Mucosa of descending colon (tissue), 3 donors: ENCODE data around the gene HDDC3. TPM values are rescaled to one million over a fixed set of nuclear protein-coding genes. Genes with fewer than 3 reads are reported as not detected.

Experiments
- ATAC-seq: fragments of 200-7000 bp; cut with Tn5 transposase; one replicate; pipeline ENCODE4 v1.9.1; 2020; ENCODE audit warnings: mild to moderate bottlenecking, moderate library complexity
- DNase-seq, 3 donors: peaks; one replicate each; pipeline ENCODE4 v3.0.0-alpha.2; 2020
- H3K36me3 ChIP-seq: fragments of 200-600 bp; one replicate; pipeline ENCODE4 v1.8.0; 2021; ENCODE audit warnings: low read depth, mild to moderate bottlenecking
- H3K4me1 ChIP-seq: fragments of 200-600 bp; one replicate; pipeline ENCODE4 v1.8.0; 2021; ENCODE audit warnings: low read depth, mild to moderate bottlenecking
- H3K4me3 ChIP-seq: fragments of 200-600 bp; one replicate; pipeline ENCODE4 v1.8.0; 2021; ENCODE audit warnings: mild to moderate bottlenecking
- H3K9me3 ChIP-seq: fragments of 200-600 bp; one replicate; pipeline ENCODE4 v1.8.0; 2021; ENCODE audit warnings: mild to moderate bottlenecking
- intact Hi-C, 2 donors: fragments of 100-400 bp; cut with DNase I in 1 of 2; cut with micrococcal nuclease in 1 of 2; formaldehyde crosslinking; loops; one replicate each; pipeline versions ENCODE4 v1.11.0 to v1.11.1; 2022; cut with DNase I, micrococcal nuclease
- total RNA-seq, 3 donors: library from RNA; stranded (reverse); fragmentation: NEBNext Ultra II Directional in 2 of 3; extraction: Animal tissue kit (Norgen Biotek cat#: 25700) in 2 of 3; gene quantifications; one replicate each; pipeline versions ENCODE4 v1.2.1 to v1.2.4, GENCODE V29; 2021 to 2023
- TF ChIP-seq, protein P1 (sequence below): fragments of 200-600 bp; IDR thresholded peaks from one replicate; pipeline ENCODE4 v1.8.0; 2022; ENCODE audit warnings: antibody characterized with exemption, mild to moderate bottlenecking
- donor health status: DM: no; HTN: no; CAD: no; lungs with moderate emphysema.
- donor health status: DM: no; HTN: no; CAD: no.
- donor health status: DM: no; HTN: yes; CAD: no.

The HDDC3 gene
- total RNA-seq, 3 donors from 2014 or later, result 10.7 to 23.4 (median 15.4) TPM

DNA sequence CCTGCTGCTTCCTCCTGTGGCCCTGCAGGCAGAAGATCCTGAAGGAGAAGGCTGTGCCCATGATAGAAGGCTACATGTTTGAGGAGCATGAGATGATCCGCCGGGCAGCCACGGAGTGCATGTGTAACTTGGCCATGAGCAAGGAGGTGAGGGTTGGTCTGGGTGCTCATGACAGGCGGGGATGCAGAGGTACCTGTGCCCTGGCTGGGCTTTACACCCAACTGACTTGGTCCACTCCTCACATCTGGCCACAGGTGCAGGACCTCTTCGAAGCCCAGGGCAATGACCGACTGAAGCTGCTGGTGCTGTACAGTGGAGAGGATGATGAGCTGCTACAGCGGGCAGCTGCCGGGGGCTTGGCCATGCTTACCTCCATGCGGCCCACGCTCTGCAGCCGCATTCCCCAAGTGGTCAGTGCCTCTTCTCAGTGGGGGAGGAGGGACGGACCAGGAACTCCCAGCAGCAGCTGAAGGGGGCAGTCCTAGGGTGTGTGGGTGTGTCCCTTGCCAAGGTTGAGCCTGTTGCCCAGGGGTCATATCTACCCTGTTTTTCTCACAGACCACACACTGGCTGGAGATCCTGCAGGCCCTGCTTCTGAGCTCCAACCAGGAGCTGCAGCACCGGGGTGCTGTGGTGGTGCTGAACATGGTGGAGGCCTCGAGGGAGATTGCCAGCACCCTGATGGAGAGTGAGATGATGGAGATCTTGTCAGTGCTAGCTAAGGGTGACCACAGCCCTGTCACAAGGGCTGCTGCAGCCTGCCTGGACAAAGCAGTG, 20.7 kb upstream of the HDDC3 start:
- intact Hi-C loops, result loop anchor here in 1 of 2 donors (10.0 kb wide), 1 partner anchor 312 kb away; no protein-coding TSS in a partner anchor

DNA sequence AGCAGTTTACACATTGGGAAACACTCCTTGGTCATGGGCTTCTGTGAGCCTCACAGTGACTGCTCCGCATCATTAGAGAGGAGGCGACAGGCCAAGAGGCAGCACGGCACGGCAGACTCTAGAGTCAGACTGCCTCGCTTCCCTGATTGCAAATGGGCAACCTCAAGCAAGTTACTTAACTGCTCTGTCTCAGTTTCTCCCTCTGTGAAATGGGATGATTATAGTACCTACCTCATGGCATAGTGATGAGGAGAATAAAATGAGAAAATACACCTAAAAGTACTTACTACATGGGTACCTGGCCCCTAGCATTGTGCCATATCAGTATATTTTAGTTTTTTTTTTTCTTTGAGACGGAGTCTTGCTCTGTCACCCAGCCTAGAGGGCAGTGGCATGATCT, 18.3 kb upstream of the HDDC3 start:
- DNase-seq, result no peak
- TF ChIP-seq, protein P1, sequence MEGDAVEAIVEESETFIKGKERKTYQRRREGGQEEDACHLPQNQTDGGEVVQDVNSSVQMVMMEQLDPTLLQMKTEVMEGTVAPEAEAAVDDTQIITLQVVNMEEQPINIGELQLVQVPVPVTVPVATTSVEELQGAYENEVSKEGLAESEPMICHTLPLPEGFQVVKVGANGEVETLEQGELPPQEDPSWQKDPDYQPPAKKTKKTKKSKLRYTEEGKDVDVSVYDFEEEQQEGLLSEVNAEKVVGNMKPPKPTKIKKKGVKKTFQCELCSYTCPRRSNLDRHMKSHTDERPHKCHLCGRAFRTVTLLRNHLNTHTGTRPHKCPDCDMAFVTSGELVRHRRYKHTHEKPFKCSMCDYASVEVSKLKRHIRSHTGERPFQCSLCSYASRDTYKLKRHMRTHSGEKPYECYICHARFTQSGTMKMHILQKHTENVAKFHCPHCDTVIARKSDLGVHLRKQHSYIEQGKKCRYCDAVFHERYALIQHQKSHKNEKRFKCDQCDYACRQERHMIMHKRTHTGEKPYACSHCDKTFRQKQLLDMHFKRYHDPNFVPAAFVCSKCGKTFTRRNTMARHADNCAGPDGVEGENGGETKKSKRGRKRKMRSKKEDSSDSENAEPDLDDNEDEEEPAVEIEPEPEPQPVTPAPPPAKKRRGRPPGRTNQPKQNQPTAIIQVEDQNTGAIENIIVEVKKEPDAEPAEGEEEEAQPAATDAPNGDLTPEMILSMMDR, result no peak
- peaks cover 9% of the 10 kb centered on the region for H3K4me1 ChIP-seq
- ATAC-seq, result no peak
- intact Hi-C loops, result loop anchor here in 1 of 2 donors (10.0 kb wide), 1 partner anchor 314 kb away; no protein-coding TSS in a partner anchor
- H3K9me3 ChIP-seq, result no peaks in the 10 kb centered on the region
- no peak overlapping the region for H3K4me3 ChIP-seq
- no peaks in the 10 kb centered on the region for H3K36me3 ChIP-seq

More for the DNA sequence above, 20.7 kb upstream of the HDDC3 start:
- H3K36me3 ChIP-seq, result no peaks in the 10 kb centered on the region
- peaks cover 19% of the 10 kb centered on the region for H3K4me1 ChIP-seq
- no peaks in the 10 kb centered on the region for H3K9me3 ChIP-seq
- TF ChIP-seq, protein P1, result no peak
- DNase-seq (no peak), ATAC-seq (no peak)
- H3K4me3 ChIP-seq, result no peak overlapping the region

GRCh38 chr15:90949979-90950675, 17.8 kb upstream of the HDDC3 start:
- no peak overlapping the region for H3K4me3 ChIP-seq
- no peaks in the 10 kb centered on the region for H3K9me3 ChIP-seq
- DNase-seq (no peak), ATAC-seq (no peak)
- H3K4me1 ChIP-seq, result peaks cover 3% of the 10 kb centered on the region
- H3K36me3 ChIP-seq, result no peaks in the 10 kb centered on the region
- TF ChIP-seq, protein P1, result no peak
- intact Hi-C loops, result loop anchor here in 1 of 2 donors (10.0 kb wide), 1 partner anchor 315 kb away; no protein-coding TSS in a partner anchor

- ATAC-seq (no peak), DNase-seq (no peak)
- Histone ChIP-seq H3K36me3 (no peaks in the 10 kb centered on the region), H3K9me3 (no peaks in the 10 kb centered on the region), H3K4me3 (no peak overlapping the region), H3K4me1 (peaks cover 3% of the 10 kb centered on the region)
- intact Hi-C loops, result no loop called here
- TF ChIP-seq, protein P1, result no peak
Measured at GRCh38 chr15:90948506-90948905, 16.2 kb upstream of the HDDC3 start.

DNA sequence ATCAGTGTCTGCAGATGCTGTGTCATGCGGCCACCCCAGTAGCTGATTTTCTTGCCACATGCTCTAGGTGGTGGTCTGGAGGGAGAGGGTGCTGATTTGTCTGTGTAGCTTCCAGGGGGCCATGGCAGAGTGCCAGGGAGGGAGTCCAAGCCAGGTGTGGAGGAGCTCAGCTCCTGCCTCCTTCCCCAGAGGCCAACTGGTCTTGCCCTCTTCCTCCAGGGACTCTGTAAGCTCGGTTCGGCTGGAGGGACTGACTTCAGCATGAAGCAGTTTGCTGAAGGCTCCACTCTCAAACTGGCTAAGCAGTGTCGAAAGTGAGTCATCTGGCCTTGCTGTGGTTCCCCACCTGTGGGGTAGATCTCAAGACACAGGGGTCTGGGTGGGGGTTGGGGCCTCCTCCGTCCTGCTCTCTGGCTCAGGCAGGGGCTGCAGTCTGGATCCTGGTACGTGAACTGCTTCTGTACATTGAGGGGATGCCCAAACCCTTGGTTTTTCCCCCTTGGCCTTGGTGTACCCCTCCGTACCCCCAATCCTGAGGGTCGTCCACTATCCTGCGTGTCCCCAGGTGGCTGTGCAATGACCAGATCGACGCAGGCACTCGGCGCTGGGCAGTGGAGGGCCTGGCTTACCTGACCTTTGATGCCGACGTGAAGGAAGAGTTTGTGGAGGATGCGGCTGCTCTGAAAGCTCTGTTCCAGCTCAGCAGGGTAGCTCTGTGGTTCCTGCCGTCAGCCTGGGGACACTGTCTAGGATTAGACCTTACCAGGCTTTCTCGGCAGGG, 15.4 kb upstream of the HDDC3 start:
- no peak for DNase-seq
- intact Hi-C loops, result no loop called here
- no peak for ATAC-seq
- H3K36me3 ChIP-seq, result no peaks in the 10 kb centered on the region
- peaks cover 3% of the 10 kb centered on the region for H3K4me1 ChIP-seq
- TF ChIP-seq, protein P1, result no peak
- no peak overlapping the region for H3K4me3 ChIP-seq
- H3K9me3 ChIP-seq, result no peaks in the 10 kb centered on the region
